CD4-positive, alpha-beta T cell (primary cell): Measurements from ENCODE around the gene LAMA2. TPM values are rescaled to one million over a fixed set of nuclear protein-coding genes. Genes with fewer than 3 reads are reported as not detected.

ENCODE experiments used
- ATAC-seq: fragments of 200-7000 bp; cut with Tn5 transposase; one replicate; pipeline ENCODE4 v1.10.0; 2022; ENCODE audit warnings: mild to moderate bottlenecking; ENCODE audit not compliant: poor library complexity
- CTCF ChIA-PET: fragments of 350-600 bp; sonication (Branson Sonifier 250); formaldehyde crosslinking; loops from one replicate; lab custom pipeline; 2021; ENCODE audit warnings: antibody characterized with exemption, inconsistent platforms; lab: Charles Lee
- POLR2A ChIA-PET: fragments of 350-600 bp; sonication (Branson Sonifier 250); formaldehyde crosslinking; loops from one replicate; lab custom pipeline; 2021; ENCODE audit warnings: antibody characterized with exemption, inconsistent platforms; lab: Charles Lee
- DNase-seq, 14 experiments: peaks; one replicate each; pipeline ENCODE4 v3.0.0-alpha.2; 2013 to 2020; ENCODE audit warnings: mixed read lengths in 2 of 14
- H3K27ac ChIP-seq, 2 donors: one replicate each; pipeline versions ENCODE4 v1.5.1 to v1.7.0; 2013; ENCODE audit warnings: low read length in 2 of 2, low read depth in 1 of 2, mild to moderate bottlenecking in 1 of 2
- H3K27me3 ChIP-seq, 2 experiments: 1 replicate in 1 of 2; 2 replicates in 1 of 2; pipeline versions ENCODE4 v1.6.1 to v1.7.0; 2013; ENCODE audit warnings: low read length in 2 of 2, control low read depth in 1 of 2, mild to moderate bottlenecking in 1 of 2, moderate library complexity in 1 of 2; ENCODE audit not compliant: insufficient read depth in 2 of 2, control insufficient read depth in 1 of 2
- H3K36me3 ChIP-seq: one replicate; pipeline ENCODE4 v1.6.1; 2013; ENCODE audit warnings: low read length, control low read depth; ENCODE audit not compliant: insufficient read depth
- H3K4me1 ChIP-seq: one replicate; pipeline ENCODE4 v1.6.1; 2013; ENCODE audit warnings: low read length, control low read depth; ENCODE audit not compliant: insufficient read depth
- H3K4me3 ChIP-seq: one replicate; pipeline ENCODE4 v1.5.1; 2013; ENCODE audit warnings: mild to moderate bottlenecking, low read length, moderate library complexity
- H3K9me3 ChIP-seq, 2 experiments: 1 replicate in 1 of 2; 2 replicates in 1 of 2; pipeline versions ENCODE4 v1.6.1 to v1.7.0; 2013; ENCODE audit warnings: low read length in 2 of 2, mild to moderate bottlenecking in 2 of 2, control low read depth in 1 of 2, moderate library complexity in 1 of 2; ENCODE audit not compliant: control insufficient read depth in 1 of 2, insufficient read depth in 1 of 2
- H3K27ac Mint-ChIP-seq: one replicate; pipeline ENCODE4 v1.8.0; 2020; ENCODE audit warnings: mixed read lengths
- H3K27me3 Mint-ChIP-seq: one replicate; pipeline ENCODE4 v1.8.0; 2021; ENCODE audit warnings: mixed read lengths
- H3K36me3 Mint-ChIP-seq: one replicate; pipeline ENCODE4 v1.8.0; 2021; ENCODE audit warnings: low read depth, mixed read lengths
- H3K4me1 Mint-ChIP-seq: one replicate; pipeline ENCODE4 v1.8.0; 2021; ENCODE audit warnings: low read depth, mixed read lengths
- H3K4me3 Mint-ChIP-seq: one replicate; pipeline ENCODE4 v1.8.0; 2020; ENCODE audit warnings: mild to moderate bottlenecking, mixed read lengths
- H3K9me3 Mint-ChIP-seq: one replicate; pipeline ENCODE4 v1.8.0; 2020; ENCODE audit warnings: mixed read lengths
- intact Hi-C, 2 experiments: fragments of 100-400 bp; cut with DNase I in 1 of 2; cut with micrococcal nuclease in 1 of 2; formaldehyde crosslinking; loops; one replicate each; pipeline versions ENCODE4 v1.15.1 to v1.9.0; 2023 to 2025; cut with DNase I, micrococcal nuclease
- total RNA-seq, 174 experiments: library from RNA in 2 of 174; stranded (reverse) in 2 of 174; gene quantifications; one replicate each; pipeline ENCODE4 v1.2.3 and lab custom pipeline; 2021 to 2026
- TF ChIP-seq, protein P1 (sequence below): fragments of 200-600 bp; IDR thresholded peaks from one replicate; pipeline ENCODE4 v1.8.0; 2022; ENCODE audit warnings: antibody characterized with exemption, mild to moderate bottlenecking

The LAMA2 gene
- total RNA-seq, 2 experiments from 2014 or later = 0.05 to 0.06 TPM

DNA sequence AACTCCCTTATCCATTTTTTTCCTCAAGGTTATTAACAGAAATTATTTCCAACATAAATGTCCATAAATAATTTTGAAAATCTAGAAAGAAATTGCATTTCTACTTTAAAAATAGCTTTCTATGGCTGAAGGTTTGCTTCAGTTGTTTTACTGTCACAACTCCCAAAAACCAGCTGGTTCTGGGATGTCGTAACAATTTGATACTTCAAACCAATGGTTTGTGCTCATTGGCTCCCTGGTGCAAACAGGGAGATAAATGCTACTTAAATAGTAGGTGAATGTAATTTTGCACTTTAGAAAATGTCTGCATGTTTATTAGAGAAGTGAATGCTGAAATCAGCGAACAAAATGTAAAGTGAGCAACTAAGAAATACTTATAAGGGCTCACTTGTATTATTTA lies 31.1 kb downstream of the LAMA2 start:
- ATAC-seq (no peak), DNase-seq (no peak)
- H3K4me1 Mint-ChIP-seq = no peaks in the 10 kb centered on the region
- Histone ChIP-seq H3K27ac (no peak overlapping the region), H3K4me1 (no peaks in the 10 kb centered on the region), H3K27me3 (no peaks in the 10 kb centered on the region), H3K4me3 (no peak overlapping the region), H3K36me3 (no peaks in the 10 kb centered on the region), H3K9me3 (no peaks in the 10 kb centered on the region)
- no peaks in the 10 kb centered on the region for H3K9me3 Mint-ChIP-seq
- H3K4me3 Mint-ChIP-seq = no peak overlapping the region
- TF ChIP-seq, protein P1, sequence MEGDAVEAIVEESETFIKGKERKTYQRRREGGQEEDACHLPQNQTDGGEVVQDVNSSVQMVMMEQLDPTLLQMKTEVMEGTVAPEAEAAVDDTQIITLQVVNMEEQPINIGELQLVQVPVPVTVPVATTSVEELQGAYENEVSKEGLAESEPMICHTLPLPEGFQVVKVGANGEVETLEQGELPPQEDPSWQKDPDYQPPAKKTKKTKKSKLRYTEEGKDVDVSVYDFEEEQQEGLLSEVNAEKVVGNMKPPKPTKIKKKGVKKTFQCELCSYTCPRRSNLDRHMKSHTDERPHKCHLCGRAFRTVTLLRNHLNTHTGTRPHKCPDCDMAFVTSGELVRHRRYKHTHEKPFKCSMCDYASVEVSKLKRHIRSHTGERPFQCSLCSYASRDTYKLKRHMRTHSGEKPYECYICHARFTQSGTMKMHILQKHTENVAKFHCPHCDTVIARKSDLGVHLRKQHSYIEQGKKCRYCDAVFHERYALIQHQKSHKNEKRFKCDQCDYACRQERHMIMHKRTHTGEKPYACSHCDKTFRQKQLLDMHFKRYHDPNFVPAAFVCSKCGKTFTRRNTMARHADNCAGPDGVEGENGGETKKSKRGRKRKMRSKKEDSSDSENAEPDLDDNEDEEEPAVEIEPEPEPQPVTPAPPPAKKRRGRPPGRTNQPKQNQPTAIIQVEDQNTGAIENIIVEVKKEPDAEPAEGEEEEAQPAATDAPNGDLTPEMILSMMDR = no peak
- H3K27ac Mint-ChIP-seq = no peak overlapping the region
- intact Hi-C loops = no loop called here
- peaks cover 6% of the 10 kb centered on the region for H3K27me3 Mint-ChIP-seq
- CTCF ChIA-PET = no interaction called here
- POLR2A ChIA-PET = no interaction called here
- H3K36me3 Mint-ChIP-seq = no peaks in the 10 kb centered on the region

DNA sequence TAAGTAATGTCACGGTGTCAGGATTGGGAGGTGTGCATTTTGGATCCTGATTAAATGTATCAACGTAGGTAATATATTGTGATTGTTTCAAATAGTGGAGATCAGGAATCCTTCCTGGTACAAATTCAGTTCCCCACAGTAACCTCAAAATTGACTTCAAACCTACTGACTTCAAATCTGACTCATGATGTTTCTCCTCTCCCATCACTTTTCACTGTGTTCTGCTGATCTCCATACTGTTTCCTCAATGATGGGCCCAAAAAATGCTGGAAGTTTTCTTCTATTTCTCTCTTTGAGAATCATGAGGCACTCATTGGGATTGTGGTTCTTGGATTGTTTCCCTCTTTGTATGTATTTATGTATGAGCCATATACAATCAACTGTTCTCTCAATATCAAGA lies 35.9 kb downstream of the LAMA2 start:
- no peak for ATAC-seq
- Histone ChIP-seq H3K27ac (no peak overlapping the region), H3K36me3 (no peaks in the 10 kb centered on the region), H3K27me3 (no peaks in the 10 kb centered on the region), H3K4me3 (no peak overlapping the region), H3K4me1 (no peaks in the 10 kb centered on the region), H3K9me3 (no peaks in the 10 kb centered on the region)
- TF ChIP-seq, protein P1 = no peak
- intact Hi-C loops = no loop called here
- no peak for DNase-seq
- H3K4me1 Mint-ChIP-seq = no peaks in the 10 kb centered on the region
- H3K27ac Mint-ChIP-seq = no peak overlapping the region
- no peaks in the 10 kb centered on the region for H3K36me3 Mint-ChIP-seq
- H3K27me3 Mint-ChIP-seq = peaks cover 5% of the 10 kb centered on the region
- no peaks in the 10 kb centered on the region for H3K9me3 Mint-ChIP-seq
- ChIA-PET CTCF (no interaction called here), POLR2A (no interaction called here)
- no peak overlapping the region for H3K4me3 Mint-ChIP-seq

DNA sequence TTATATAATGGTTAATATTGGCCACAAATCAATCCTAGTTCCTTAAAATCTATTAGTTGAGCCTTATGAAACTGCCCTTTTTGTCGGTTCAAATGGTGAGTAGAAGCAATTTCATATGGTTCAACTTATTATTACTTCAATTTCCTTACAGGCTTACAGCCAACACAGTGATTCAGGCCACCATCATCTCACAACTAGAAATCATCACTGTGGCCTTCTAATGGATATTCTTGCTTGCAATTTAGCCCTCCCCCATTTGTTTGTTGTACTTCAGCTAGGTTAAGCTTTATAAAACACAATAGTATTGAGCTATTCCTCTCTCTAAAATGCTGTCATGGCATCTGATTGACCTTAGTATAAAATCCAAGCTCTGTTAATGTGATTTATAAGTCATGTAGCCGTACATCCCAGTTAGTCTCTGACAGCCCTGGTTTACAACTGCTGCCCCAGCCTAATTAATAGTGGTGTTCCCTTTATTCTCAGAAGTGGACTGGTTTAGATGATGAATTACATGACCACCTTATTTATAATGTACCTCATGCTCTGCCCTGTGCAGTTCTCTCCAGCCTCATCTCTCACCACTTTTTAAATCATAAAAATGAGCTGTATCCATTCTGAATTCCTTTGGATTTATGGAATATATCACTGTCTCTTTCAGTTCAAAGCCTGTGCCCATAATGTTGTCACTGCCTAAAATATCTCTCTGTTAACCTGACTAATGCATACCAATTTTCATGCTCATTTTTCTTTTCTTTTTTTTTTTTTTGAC lies 36.7 kb downstream of the LAMA2 start:
- no peaks in the 10 kb centered on the region for H3K36me3 Mint-ChIP-seq
- H3K27ac Mint-ChIP-seq = no peak overlapping the region
- H3K9me3 ChIP-seq = no peaks in the 10 kb centered on the region
- H3K4me1 Mint-ChIP-seq = no peaks in the 10 kb centered on the region
- no peak overlapping the region for H3K4me3 ChIP-seq
- intact Hi-C loops = no loop called here
- DNase-seq (no peak), ATAC-seq (no peak)
- H3K27me3 ChIP-seq = no peaks in the 10 kb centered on the region
- H3K27me3 Mint-ChIP-seq = peaks cover 5% of the 10 kb centered on the region
- no peak overlapping the region for H3K4me3 Mint-ChIP-seq
- POLR2A ChIA-PET = no interaction called here
- no peak overlapping the region for H3K27ac ChIP-seq
- no peaks in the 10 kb centered on the region for H3K9me3 Mint-ChIP-seq
- no peaks in the 10 kb centered on the region for H3K4me1 ChIP-seq
- no peaks in the 10 kb centered on the region for H3K36me3 ChIP-seq
- TF ChIP-seq, protein P1 = no peak
- CTCF ChIA-PET = no interaction called here
